A549 (cell line): Measurements from ENCODE around the gene SUPT3H. TPM values are rescaled to one million over a fixed set of nuclear protein-coding genes. Genes with fewer than 3 reads are reported as not detected.

ENCODE experiments used
- ATAC-seq, 2 experiments: fragments of 200-7000 bp in 1 of 2; fragments of >200 bp in 1 of 2; cut with Nextera tagmentation in 1 of 2; cut with Tn5 transposase in 1 of 2; 3 replicates each; pipeline versions ENCODE4 v1.8.0 to v1.9.1; 2018 to 2020; ENCODE audit warnings: mild to moderate bottlenecking in 1 of 2, moderate library complexity in 1 of 2
- CTCF ChIA-PET: fragments of 300-600 bp; sonication (Branson Sonifier 250); formaldehyde crosslinking; extraction: SDS; loops from one replicate; lab custom pipeline; 2021; ENCODE audit warnings: antibody characterized with exemption, inconsistent platforms; lab: Yijun Ruan, JAX
- POLR2A ChIA-PET: fragments of 350-600 bp; formaldehyde crosslinking; extraction: SDS; loops from one replicate; lab custom pipeline; 2021; ENCODE audit warnings: antibody characterized with exemption, inconsistent platforms; lab: Yijun Ruan, JAX
- DNase-seq, 2 experiments: peaks; one replicate each; pipeline versions ENCODE4 v3.0.0 to v3.0.0-alpha.2; 2011 to 2016; ENCODE audit warnings: low read depth in 1 of 2, low spot score in 1 of 2
- FAIRE-seq: peaks from 2 replicates; lab custom pipeline; 2011; peaks lifted over from hg19 to GRCh38; lab: Jason Lieb, UNC
- H3K27ac ChIP-seq, 2 experiments: fragments of >200 bp; sonication (Bioruptor Twin); formaldehyde crosslinking; 3 replicates each; pipeline ENCODE4 v1.5.1; 2016 to 2017
- H3K4me1 ChIP-seq: fragments of >200 bp; sonication (Bioruptor Twin); formaldehyde crosslinking; 3 replicates; pipeline ENCODE4 v1.6.1; 2016
- H3K4me2 ChIP-seq: fragments of >200 bp; sonication (Bioruptor Twin); formaldehyde crosslinking; 3 replicates; pipeline ENCODE4 v1.6.1; 2016
- H3K4me3 ChIP-seq: fragments of >200 bp; sonication (Bioruptor Twin); formaldehyde crosslinking; 3 replicates; pipeline ENCODE4 v1.5.1; 2016
- H3K9me3 ChIP-seq: fragments of >200 bp; sonication (Bioruptor Twin); formaldehyde crosslinking; 3 replicates; pipeline ENCODE4 v1.6.1; 2016
- CEBPB ChIP-seq, 2 experiments: fragments of >200 bp in 1 of 2; sonication (Bioruptor Twin) in 1 of 2; formaldehyde crosslinking in 1 of 2; IDR thresholded peaks; 2 replicates each; pipeline ENCODE4 v1.6.1; 2012 to 2016
- CTCF ChIP-seq: fragments of >200 bp; sonication (Bioruptor Twin); formaldehyde crosslinking; IDR thresholded peaks from 3 replicates; pipeline ENCODE4 v1.5.1; 2016
- EHF ChIP-seq: fragments of 250-450 bp; sonication (Bioruptor Pico); IDR thresholded peaks from 2 replicates; pipeline ENCODE4 v1.5.0; 2020; ENCODE audit warnings: mild to moderate bottlenecking
- ELK1 ChIP-seq: fragments of 150-350 bp; IDR thresholded peaks from 2 replicates; pipeline ENCODE4 v1.6.1; 2014; ENCODE audit warnings: low read depth, mild to moderate bottlenecking, low read length
- FOSB ChIP-seq: fragments of 250-450 bp; sonication (Bioruptor Pico); IDR thresholded peaks from 2 replicates; pipeline ENCODE4 v1.5.0; 2020; ENCODE audit warnings: mild to moderate bottlenecking, moderate library complexity
- FOXS1 ChIP-seq: fragments of 250-450 bp; sonication (Bioruptor Pico); IDR thresholded peaks from 2 replicates; pipeline ENCODE4 v1.5.0; 2020; ENCODE audit warnings: mild to moderate bottlenecking, moderate library complexity
- HOXA7 ChIP-seq: fragments of 250-450 bp; sonication (Bioruptor Pico); IDR thresholded peaks from 2 replicates; pipeline ENCODE4 v1.5.0; 2020; ENCODE audit warnings: mild to moderate bottlenecking, moderate library complexity
- HOXB13 ChIP-seq: fragments of 250-450 bp; sonication (Bioruptor Pico); IDR thresholded peaks from 2 replicates; pipeline ENCODE4 v1.5.0; 2020; ENCODE audit warnings: low read depth, mild to moderate bottlenecking, moderate library complexity
- MAFK ChIP-seq: fragments of 450-650 bp; IDR thresholded peaks from 2 replicates; pipeline ENCODE4 v1.6.1; 2014; ENCODE audit not compliant: partially characterized antibody
- NFE2L2 ChIP-seq: fragments of 150-350 bp; conservative IDR thresholded peaks from 2 replicates; pipeline ENCODE4 v1.6.1; 2014; ENCODE audit warnings: low read length
- NPAS2 ChIP-seq: fragments of 250-450 bp; sonication (Bioruptor Pico); IDR thresholded peaks from 2 replicates; pipeline ENCODE4 v1.8.0; 2022; ENCODE audit warnings: mild to moderate bottlenecking, moderate library complexity, borderline replicate concordance
- RARB ChIP-seq: fragments of 250-450 bp; sonication (Bioruptor Pico); IDR thresholded peaks from 2 replicates; pipeline ENCODE4 v1.8.0; 2021; ENCODE audit warnings: mild to moderate bottlenecking, moderate library complexity
- RCOR1 ChIP-seq: fragments of 150-350 bp; IDR thresholded peaks from 2 replicates; pipeline ENCODE4 v1.6.1; 2014; ENCODE audit warnings: antibody characterized with exemption, low read length, low read depth
- REST ChIP-seq: fragments of 200-600 bp; sonication (generic); IDR thresholded peaks from 2 replicates; pipeline ENCODE4 v1.6.1; 2016; ENCODE audit warnings: antibody characterized with exemption, mild to moderate bottlenecking, moderate library complexity
- RNF2 ChIP-seq: fragments of 200-600 bp; sonication (generic); IDR thresholded peaks from 2 replicates; pipeline ENCODE4 v1.6.1; 2016; ENCODE audit warnings: low read depth, mild to moderate bottlenecking, antibody characterized with exemption, moderate library complexity, borderline replicate concordance
- SREBF2 ChIP-seq: fragments of 450-650 bp; IDR thresholded peaks from 2 replicates; pipeline ENCODE4 v1.6.1; 2014; ENCODE audit warnings: mild to moderate bottlenecking, moderate library complexity
- USF2 ChIP-seq: fragments of 450-650 bp; IDR thresholded peaks from 2 replicates; pipeline ENCODE4 v1.6.1; 2014; ENCODE audit warnings: antibody characterized with exemption
- ZSCAN20 ChIP-seq: fragments of 250-450 bp; sonication (Bioruptor Pico); IDR thresholded peaks from 2 replicates; pipeline ENCODE4 v1.8.0; 2022; ENCODE audit warnings: mild to moderate bottlenecking, moderate library complexity
- WGBS: methylation state at CpG from one replicate; pipeline ENCODE4 v1.1.6; 2017; ENCODE audit errors: missing lambda C conversion rate; 5-methylcytosine and 5-hydroxymethylcytosine counted together
- polyA plus RNA-seq, 4 experiments: library from polyadenylated mRNA; depleted of rRNA in 3 of 4; stranded (reverse); fragments of >200 nt; fragmentation: RNase III in 1 of 4; extraction: RNeasy Plus Mini Kit Qiagen cat#74134 plus additional on column Dnase treatment in 1 of 4; gene quantifications; 2 replicates in 3 of 4; 3 replicates in 1 of 4; pipeline ENCODE4 v1.2.3, GENCODE V29; 2011 to 2017

Gene SUPT3H
- polyA plus RNA-seq, 2 of the 4 experiments (the other 2 are of a cell fraction), result 4.3 to 6.2 TPM

- POLR2A ChIA-PET, result no interaction called here
- no peak overlapping the region for H3K4me2 ChIP-seq
These were observed 12.7 kb downstream of the SUPT3H start for GRCh38 chr6:45365036-45365435.

GRCh38 chr6:45364466-45364865, 13.3 kb downstream of the SUPT3H start:
- ChIA-PET CTCF (no interaction called here), POLR2A (no interaction called here)

More at GRCh38 chr6:45365036-45365435, 12.7 kb downstream of the SUPT3H start:
- Histone ChIP-seq H3K4me1 (no peaks in the 10 kb centered on the region), H3K27ac (no peak overlapping the region), H3K9me3 (no peaks in the 10 kb centered on the region), H3K4me3 (no peak overlapping the region)
- DNase-seq, result no peak
- ATAC-seq, result no peak
- 90% methylated on average over 1 of the region's 1 CpG for WGBS
- CTCF ChIA-PET, result no interaction called here
- TF ChIP-seq USF2, result no peak
- no peak for FAIRE-seq

GRCh38 chr6:45353654-45354053, 24.1 kb downstream of the SUPT3H start:
- no peak overlapping the region for H3K4me3 ChIP-seq
- no peak for DNase-seq
- ChIA-PET POLR2A (no interaction called here), CTCF (no interaction called here)
- 94% methylated on average over 2 of the region's 2 CpGs for WGBS
- ATAC-seq, result no peak
- H3K4me2 ChIP-seq, result no peak overlapping the region
- H3K4me1 ChIP-seq, result no peaks in the 10 kb centered on the region
- no peak for FAIRE-seq
- no peak overlapping the region for H3K27ac ChIP-seq
- no peaks in the 10 kb centered on the region for H3K9me3 ChIP-seq
- TF ChIP-seq RARB (no peak), RCOR1 (no peak)

More at GRCh38 chr6:45364466-45364865, 13.3 kb downstream of the SUPT3H start:
- no peaks in the 10 kb centered on the region for H3K9me3 ChIP-seq
- TF ChIP-seq HOXB13 (CRISPR knock-in tag), result no peak
- no peak for TF ChIP-seq FOXS1 (CRISPR knock-in tag)
- no peak for TF ChIP-seq SREBF2
- no peak for TF ChIP-seq CEBPB (IDR thresholded peaks at IDR 0.05)
- no peak for TF ChIP-seq NPAS2 (CRISPR knock-in tag)
- TF ChIP-seq FOSB (CRISPR knock-in tag), result no peak
- TF ChIP-seq NFE2L2, result no peak
- TF ChIP-seq RNF2, result no peak
- TF ChIP-seq ZSCAN20 (CRISPR knock-in tag), result no peak
- TF ChIP-seq, all 56 proteins: peak for 0
- H3K4me2 ChIP-seq, result no peak overlapping the region
- H3K4me1 ChIP-seq, result no peaks in the 10 kb centered on the region
- ATAC-seq, result no peak
- H3K27ac ChIP-seq, result no peak overlapping the region
- no peak overlapping the region for H3K4me3 ChIP-seq
- DNase-seq, result no peak
- no peak for FAIRE-seq

GRCh38 chr6:45351667-45352066, 26.1 kb downstream of the SUPT3H start:
- no peak overlapping the region for H3K4me2 ChIP-seq
- TF ChIP-seq MAFK (peak; percentile 62), HOXA7 (CRISPR knock-in tag) (no peak)
- POLR2A ChIA-PET, result no interaction called here
- WGBS, result 90% methylated on average over 1 of the region's 1 CpG
- H3K9me3 ChIP-seq, result no peaks in the 10 kb centered on the region
- CTCF ChIA-PET, result interaction anchor here (1.0 kb wide), 1 partner anchor 15 kb away, joined by 3 read pairs; no protein-coding TSS in a partner anchor
- no peak for DNase-seq
- no peak for FAIRE-seq
- no peak for ATAC-seq
- no peak overlapping the region for H3K4me3 ChIP-seq
- H3K27ac ChIP-seq, result no peak overlapping the region
- no peaks in the 10 kb centered on the region for H3K4me1 ChIP-seq

GRCh38 chr6:45351076-45351475, 26.7 kb downstream of the SUPT3H start:
- ChIA-PET CTCF (interaction anchor here (1.0 kb wide), 1 partner anchor 16 kb away, joined by 3 read pairs; no protein-coding TSS in a partner anchor), POLR2A (no interaction called here)
- no peaks in the 10 kb centered on the region for H3K9me3 ChIP-seq
- H3K4me3 ChIP-seq, result no peak overlapping the region
- no peak for FAIRE-seq
- H3K4me1 ChIP-seq, result no peaks in the 10 kb centered on the region
- no peak overlapping the region for H3K4me2 ChIP-seq
- no peak overlapping the region for H3K27ac ChIP-seq
- 96% methylated on average over 3 of the region's 3 CpGs for WGBS
- no peak for ATAC-seq
- DNase-seq, result no peak
- TF ChIP-seq CTCF (no peak), REST (no peak), USF2 (no peak), EHF (CRISPR knock-in tag) (no peak), ELK1 (no peak)
